H9 (cell line): ENCODE data around the gene RAI14. TPM values are rescaled to one million over a fixed set of nuclear protein-coding genes. Genes with fewer than 3 reads are reported as not detected.

Experiments
- DNase-seq: peaks from one replicate; pipeline ENCODE4 v3.0.0-alpha.2; 2017
- H2AFZ ChIP-seq: one replicate; pipeline ENCODE4 v1.6.1; 2013; ENCODE audit warnings: mild to moderate bottlenecking, low read length, control low read depth, moderate library complexity
- H2AK5ac ChIP-seq: 2 replicates; pipeline ENCODE4 v1.6.1; 2013; ENCODE audit warnings: low read length, control low read depth, mixed read lengths; ENCODE audit not compliant: insufficient read length
- H2BK120ac ChIP-seq: one replicate; pipeline ENCODE4 v1.6.1; 2013; ENCODE audit warnings: low read depth, mild to moderate bottlenecking, low read length, control low read depth, inconsistent platforms; ENCODE audit not compliant: poor library complexity, severe bottlenecking
- H2BK12ac ChIP-seq: 2 replicates; pipeline ENCODE4 v1.6.1; 2013; ENCODE audit warnings: low read length, control low read depth, mixed read lengths, low read depth; ENCODE audit not compliant: insufficient read length
- H2BK15ac ChIP-seq: 2 replicates; pipeline ENCODE4 v1.6.1; 2013; ENCODE audit warnings: low read depth, low read length, control low read depth
- H2BK20ac ChIP-seq: one replicate; pipeline ENCODE4 v1.6.1; 2013; ENCODE audit warnings: low read depth, mild to moderate bottlenecking, low read length, control low read depth, inconsistent platforms; ENCODE audit not compliant: poor library complexity, severe bottlenecking
- H2BK5ac ChIP-seq: 2 replicates; pipeline ENCODE4 v1.6.1; 2013; ENCODE audit warnings: low read length, control low read depth, mixed read lengths; ENCODE audit not compliant: insufficient read length
- H3K14ac ChIP-seq: 2 replicates; pipeline ENCODE4 v1.6.1; 2013; ENCODE audit warnings: low read length, control low read depth; ENCODE audit not compliant: insufficient read depth
- H3K18ac ChIP-seq: 2 replicates; pipeline ENCODE4 v1.6.1; 2013; ENCODE audit warnings: low read depth, mild to moderate bottlenecking, mixed read lengths, low read length, control low read depth; ENCODE audit not compliant: insufficient read length
- H3K23ac ChIP-seq: 2 replicates; pipeline ENCODE4 v1.6.1; 2013; ENCODE audit warnings: low read length, control low read depth, mixed read lengths, low read depth; ENCODE audit not compliant: insufficient read length
- H3K23me2 ChIP-seq: 2 replicates; pipeline ENCODE4 v1.6.1; 2013; ENCODE audit warnings: low read depth, mild to moderate bottlenecking, mixed read lengths, low read length, control low read depth; ENCODE audit not compliant: insufficient read length, poor library complexity, severe bottlenecking
- H3K27ac ChIP-seq: 2 replicates; pipeline ENCODE4 v1.5.1; 2013; ENCODE audit warnings: low read length, control low read depth, mixed read lengths, low read depth; ENCODE audit not compliant: insufficient read length
- H3K27me3 ChIP-seq: 2 replicates; pipeline ENCODE4 v1.6.1; 2013; ENCODE audit warnings: low read length, control low read depth, inconsistent platforms; ENCODE audit not compliant: insufficient read depth
- H3K4ac ChIP-seq: 2 replicates; pipeline ENCODE4 v1.6.1; 2013; ENCODE audit warnings: low read depth, mild to moderate bottlenecking, control low read depth, inconsistent platforms, low read length, moderate library complexity
- H3K4me1 ChIP-seq: 2 replicates; pipeline ENCODE4 v1.6.1; 2013; ENCODE audit warnings: low read length, control low read depth, inconsistent platforms; ENCODE audit not compliant: insufficient read depth
- H3K4me2 ChIP-seq: 2 replicates; pipeline ENCODE4 v1.6.1; 2013; ENCODE audit warnings: low read length, control low read depth, mixed read lengths; ENCODE audit not compliant: insufficient read length, insufficient read depth
- H3K56ac ChIP-seq: 2 replicates; pipeline ENCODE4 v1.6.1; 2013; ENCODE audit warnings: low read depth, mild to moderate bottlenecking, mixed read lengths, low read length, control low read depth; ENCODE audit not compliant: insufficient read length
- H3K79me1 ChIP-seq: 2 replicates; pipeline ENCODE4 v1.6.1; 2013; ENCODE audit warnings: low read depth, mild to moderate bottlenecking, moderate library complexity, low read length, control low read depth, inconsistent platforms; ENCODE audit not compliant: insufficient read depth, poor library complexity, severe bottlenecking
- H3K79me2 ChIP-seq: 2 replicates; pipeline ENCODE4 v1.6.1; 2013; ENCODE audit warnings: low read length, control low read depth, inconsistent platforms; ENCODE audit not compliant: insufficient read depth
- H3K9ac ChIP-seq: 2 replicates; pipeline ENCODE4 v1.6.1; 2013; ENCODE audit warnings: low read length, control low read depth, mixed read lengths; ENCODE audit not compliant: insufficient read length; ENCODE audit errors: extremely low read depth
- H3K9me3 ChIP-seq: one replicate; pipeline ENCODE4 v1.6.1; 2013; ENCODE audit warnings: low read depth, low read length, inconsistent platforms; ENCODE audit not compliant: control insufficient read depth
- H3T11ph ChIP-seq: one replicate; pipeline ENCODE4 v1.6.1; 2013; ENCODE audit warnings: mild to moderate bottlenecking, low read length, control low read depth, inconsistent platforms
- H4K20me1 ChIP-seq: one replicate; pipeline ENCODE4 v1.6.1; 2013; ENCODE audit not compliant: control insufficient read depth, insufficient read length, insufficient read depth
- H4K5ac ChIP-seq: 2 replicates; pipeline ENCODE4 v1.6.1; 2013; ENCODE audit warnings: low read depth, mild to moderate bottlenecking, mixed read lengths, low read length, control low read depth; ENCODE audit not compliant: insufficient read length
- H4K8ac ChIP-seq: replicated peaks from 2 replicates; pipeline ENCODE4 v1.6.1; 2013; ENCODE audit warnings: low read length, control low read depth, mixed read lengths, low read depth; ENCODE audit not compliant: insufficient read length
- H4K91ac ChIP-seq: 2 replicates; pipeline ENCODE4 v1.6.1; 2013; ENCODE audit warnings: low read depth, mild to moderate bottlenecking, moderate library complexity, mixed read lengths, low read length, control low read depth; ENCODE audit not compliant: insufficient read length
- H3K27ac Mint-ChIP-seq, 3 experiments: 2 replicates in 2 of 3; 3 replicates in 1 of 3; pipeline ENCODE4 v1.8.0; 2020 to 2021; ENCODE audit warnings: mixed read lengths in 3 of 3, mild to moderate bottlenecking in 1 of 3, moderate library complexity in 1 of 3
- H3K27me3 Mint-ChIP-seq: 2 replicates; pipeline ENCODE4 v1.8.0; 2021; ENCODE audit warnings: low read depth, mild to moderate bottlenecking, moderate library complexity, mixed read lengths
- H3K36me3 Mint-ChIP-seq, 3 experiments: 2 replicates in 2 of 3; 3 replicates in 1 of 3; pipeline ENCODE4 v1.8.0; 2020 to 2021; ENCODE audit warnings: low read depth in 3 of 3, mixed read lengths in 3 of 3; ENCODE audit not compliant: insufficient read depth in 1 of 3
- H3K4me1 Mint-ChIP-seq, 2 experiments: 2 replicates each; pipeline ENCODE4 v1.8.0; 2020; ENCODE audit warnings: mixed read lengths in 2 of 2
- H3K4me3 Mint-ChIP-seq, 2 experiments: 2 replicates in 1 of 2; 3 replicates in 1 of 2; pipeline ENCODE4 v1.8.0; 2020 to 2021; ENCODE audit warnings: mild to moderate bottlenecking in 2 of 2, mixed read lengths in 2 of 2, moderate library complexity in 1 of 2
- H3K9me3 Mint-ChIP-seq, 2 experiments: 2 replicates in 1 of 2; 3 replicates in 1 of 2; pipeline ENCODE4 v1.8.0; 2020; ENCODE audit warnings: mild to moderate bottlenecking in 2 of 2, mixed read lengths in 2 of 2, moderate library complexity in 1 of 2
- CTCF ChIP-seq: fragments of 200-600 bp; sonication (generic); conservative IDR thresholded peaks from 3 replicates; pipeline ENCODE4 v1.8.0; 2021; ENCODE audit warnings: antibody characterized with exemption, mild to moderate bottlenecking
- WGBS: extraction: QIAGEN DNeasy Blood & Tissue Kit; methylation state at CpG from one replicate; pipeline ENCODE4 v1.1.7; 2013; ENCODE audit warnings: missing lambda C conversion rate, low lambda C conversion rate, mixed read lengths; ENCODE audit not compliant: insufficient read length; ENCODE audit errors: extremely low coverage; 5-methylcytosine and 5-hydroxymethylcytosine counted together
- total RNA-seq: library from RNA; stranded (reverse); gene quantifications from 2 replicates; pipeline ENCODE4 v1.2.1, GENCODE V29; 2021

The RAI14 gene
- total RNA-seq, 1 experiment from 2014 or later: 127 TPM

GRCh38 chr5:34770486-34770885 is 114.4 kb downstream of the RAI14 start:
- no peaks in the 10 kb centered on the region for H3K27me3 ChIP-seq
- H3K27ac ChIP-seq: no peak overlapping the region
- H2AFZ ChIP-seq: no peak overlapping the region
- H3K23me2 ChIP-seq: no peaks in the 10 kb centered on the region
- no peak overlapping the region for H3K4ac ChIP-seq
- no peak overlapping the region for H2BK120ac ChIP-seq
- H4K5ac ChIP-seq: no peak overlapping the region
- no peaks in the 10 kb centered on the region for H3K9me3 ChIP-seq
- Mint-ChIP-seq H3K4me1 (peaks cover 0 to 2% of the 10 kb centered on the region in 2 experiments; a peak in 1 of 4 replicates), H3K9me3 (peaks cover 14 to 19% of the 10 kb centered on the region in 2 experiments; a peak in 4 of 5 replicates), H3K27ac (peak overlapping the region in 2 of 3 experiments; percentile 23 to 62; a peak in 1 of 7 replicates), H3K27me3 (no peaks in the 10 kb centered on the region), H3K4me3 (no peak overlapping the region), H3K36me3 (peaks cover 37 to 51% (median 50%) of the 10 kb centered on the region in 3 experiments)
- no peak overlapping the region for H2BK15ac ChIP-seq
- no peak overlapping the region for H3K18ac ChIP-seq
- H4K20me1 ChIP-seq: no peaks in the 10 kb centered on the region
- no peak overlapping the region for H3K9ac ChIP-seq
- no peak overlapping the region for H3T11ph ChIP-seq
- no peak overlapping the region for H4K8ac ChIP-seq
- DNase-seq: no peak
- TF ChIP-seq CTCF: no peak
- no peak overlapping the region for H2BK20ac ChIP-seq
- no CpG with 5 or more reads among the region's 4 CpGs for WGBS
- no peaks in the 10 kb centered on the region for H3K79me1 ChIP-seq
- no peak overlapping the region for H3K56ac ChIP-seq
- H2BK12ac ChIP-seq: no peak overlapping the region
- H3K4me2 ChIP-seq: no peak overlapping the region
- no peak overlapping the region for H3K23ac ChIP-seq
- H2BK5ac ChIP-seq: no peak overlapping the region
- H2AK5ac ChIP-seq: no peak overlapping the region
- no peak overlapping the region for H4K91ac ChIP-seq
- no peaks in the 10 kb centered on the region for H3K4me1 ChIP-seq
- no peaks in the 10 kb centered on the region for H3K79me2 ChIP-seq
- H3K14ac ChIP-seq: no peak overlapping the region
